HepG2 (cell line): ENCODE measurements around the gene ACSL1. TPM values are rescaled to one million over a fixed set of nuclear protein-coding genes. Genes with fewer than 3 reads are reported as not detected.

Experiments
- ARID2 ChIP-seq: sonication (generic); formaldehyde crosslinking; IDR thresholded peaks from 2 replicates; pipeline ENCODE4 v1.8.1; 2022; ENCODE audit warnings: mild to moderate bottlenecking, missing genetic modification reagents, borderline replicate concordance
- CHD2 ChIP-seq: IDR thresholded peaks from 2 replicates; pipeline ENCODE4 v1.6.1; 2011; ENCODE audit warnings: low read depth, low read length, improper control_type of control experiment
- GATAD2A ChIP-seq: IDR thresholded peaks from 2 replicates; pipeline ENCODE4 v1.6.1; 2016
- GTF3A ChIP-seq: sonication (generic); formaldehyde crosslinking; conservative IDR thresholded peaks from 2 replicates; pipeline ENCODE4 v1.4.0; 2020; ENCODE audit warnings: mild to moderate bottlenecking, missing genetic modification reagents
- KAT2B ChIP-seq: fragments of 150-350 bp; IDR thresholded peaks from 2 replicates; pipeline ENCODE4 v1.6.1; 2014; ENCODE audit warnings: low read depth, low read length, borderline replicate concordance
- KDM2A ChIP-seq: sonication (generic); formaldehyde crosslinking; IDR thresholded peaks from 2 replicates; pipeline ENCODE4 v1.4.0; 2020; ENCODE audit warnings: low read depth, missing genetic modification reagents, borderline replicate concordance
- NONO ChIP-seq, 2 experiments: fragments of 450-650 bp in 1 of 2; sonication (generic) in 1 of 2; formaldehyde crosslinking in 1 of 2; IDR thresholded peaks in 1 of 2; conservative IDR thresholded peaks in 1 of 2; 2 replicates each; pipeline versions ENCODE4 v1.6.1 to v1.8.0; 2017 to 2022; ENCODE audit warnings: mild to moderate bottlenecking in 1 of 2, missing genetic modification reagents in 1 of 2, moderate library complexity in 1 of 2
- SMARCE1 ChIP-seq: fragments of 450-650 bp; IDR thresholded peaks from 2 replicates; pipeline ENCODE4 v1.6.1; 2017; ENCODE audit warnings: borderline replicate concordance
- STAG1 ChIP-seq: sonication (generic); formaldehyde crosslinking; IDR thresholded peaks from 2 replicates; pipeline ENCODE4 v1.4.0; 2020; ENCODE audit warnings: missing genetic modification reagents
- TFDP2 ChIP-seq: sonication (generic); formaldehyde crosslinking; IDR thresholded peaks from 2 replicates; pipeline ENCODE4 v1.4.0; 2020; ENCODE audit warnings: missing genetic modification reagents
- ZNF3 ChIP-seq: IDR thresholded peaks from 2 replicates; pipeline ENCODE4 v1.7.0; 2017; ENCODE audit warnings: inconsistent platforms
- ZNF552 ChIP-seq: sonication (generic); formaldehyde crosslinking; IDR thresholded peaks from 2 replicates; pipeline ENCODE4 v1.9.0; 2022; ENCODE audit warnings: missing genetic modification reagents, mild to moderate bottlenecking, borderline replicate concordance
- ZNF792 ChIP-seq: IDR thresholded peaks from 2 replicates; pipeline ENCODE4 v1.6.1; 2016
- ZSCAN29 ChIP-seq: sonication (generic); formaldehyde crosslinking; conservative IDR thresholded peaks from 2 replicates; pipeline ENCODE4 v1.4.0; 2020; ENCODE audit warnings: mild to moderate bottlenecking, missing genetic modification reagents
- polyA plus RNA-seq, 8 experiments: library from polyadenylated mRNA; depleted of rRNA in 3 of 8; stranded (reverse) in 7 of 8; unstranded in 1 of 8; fragments of >200 nt; fragmentation: Illumina TruSeq in 4 of 8; extraction: Trizol in 4 of 8; gene quantifications; 2 replicates each; pipeline versions ENCODE4 v1.2.1 to v1.2.3, GENCODE V29; 2011 to 2016; ENCODE audit warnings: low read depth in 4 of 8, missing spikeins in 1 of 8, mixed read lengths in 1 of 8; ENCODE audit not compliant: insufficient read depth in 1 of 8
- total RNA-seq, 5 experiments: library from RNA; depleted of rRNA; stranded (reverse); fragments of >200 nt; fragmentation: Illumina TruSeq; extraction: Trizol; gene quantifications; 2 replicates each; pipeline ENCODE4 v1.2.3, GENCODE V29; 2016; ENCODE audit warnings: low read depth in 1 of 5
- TF ChIP-seq, protein P1 (sequence below): sonication (generic); formaldehyde crosslinking; IDR thresholded peaks from one replicate; pipeline ENCODE4 v1.5.1; 2020; ENCODE audit warnings: mild to moderate bottlenecking, missing genetic modification reagents; ENCODE audit errors: not compliant biosample characterization
- TF ChIP-seq, protein P2 (sequence below): sonication (generic); formaldehyde crosslinking; IDR thresholded peaks from 2 replicates; pipeline ENCODE4 v1.9.0; 2021; ENCODE audit warnings: missing genetic modification reagents, borderline replicate concordance

Gene ACSL1
- total and polyA plus RNA-seq, 2 of the 13 experiments (the other 11 are each of a cell fraction or from before 2014, with no cell fraction given) = 10.0 to 29.8 TPM

DNA sequence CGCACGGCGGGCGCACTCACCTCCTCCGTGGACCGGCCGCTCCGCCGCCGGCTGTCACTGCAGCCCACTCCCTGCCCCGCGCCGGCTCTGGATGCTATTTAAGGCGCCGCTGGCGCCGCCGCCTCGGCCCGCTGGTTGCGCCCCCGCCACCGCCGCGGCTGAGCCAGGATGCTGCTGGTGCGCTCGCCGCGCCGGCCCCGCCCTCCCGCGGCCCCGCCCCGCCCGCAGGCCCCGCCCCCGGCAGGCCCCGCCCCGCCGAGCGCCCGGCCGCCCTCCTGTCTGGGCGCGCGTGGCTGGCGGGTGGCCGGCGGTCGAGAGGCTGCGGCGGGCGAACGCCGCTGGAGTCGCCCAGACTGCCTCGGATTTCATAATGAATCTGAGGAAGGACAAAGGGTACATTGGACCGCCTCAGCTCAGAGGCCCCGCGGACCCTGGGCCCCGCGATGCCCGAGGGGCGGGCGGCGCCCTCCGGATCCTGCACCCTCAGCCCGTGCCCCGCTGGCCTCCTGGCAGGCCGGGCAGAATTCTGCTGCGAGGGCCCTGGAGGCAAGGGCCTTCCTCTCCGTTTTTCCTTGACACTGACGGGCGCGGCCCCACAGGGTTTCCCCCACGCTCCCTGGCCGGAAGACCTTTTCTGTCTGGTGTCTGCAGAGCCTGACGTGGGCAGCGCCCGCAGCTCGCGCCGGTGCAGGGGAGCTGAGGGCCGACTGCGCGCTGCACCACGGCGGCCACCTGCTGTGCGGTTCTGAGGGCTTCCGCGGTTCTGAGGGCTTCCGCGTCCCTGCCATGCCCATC, at the start of gene ACSL1 (continued):
- TF ChIP-seq, protein P1, sequence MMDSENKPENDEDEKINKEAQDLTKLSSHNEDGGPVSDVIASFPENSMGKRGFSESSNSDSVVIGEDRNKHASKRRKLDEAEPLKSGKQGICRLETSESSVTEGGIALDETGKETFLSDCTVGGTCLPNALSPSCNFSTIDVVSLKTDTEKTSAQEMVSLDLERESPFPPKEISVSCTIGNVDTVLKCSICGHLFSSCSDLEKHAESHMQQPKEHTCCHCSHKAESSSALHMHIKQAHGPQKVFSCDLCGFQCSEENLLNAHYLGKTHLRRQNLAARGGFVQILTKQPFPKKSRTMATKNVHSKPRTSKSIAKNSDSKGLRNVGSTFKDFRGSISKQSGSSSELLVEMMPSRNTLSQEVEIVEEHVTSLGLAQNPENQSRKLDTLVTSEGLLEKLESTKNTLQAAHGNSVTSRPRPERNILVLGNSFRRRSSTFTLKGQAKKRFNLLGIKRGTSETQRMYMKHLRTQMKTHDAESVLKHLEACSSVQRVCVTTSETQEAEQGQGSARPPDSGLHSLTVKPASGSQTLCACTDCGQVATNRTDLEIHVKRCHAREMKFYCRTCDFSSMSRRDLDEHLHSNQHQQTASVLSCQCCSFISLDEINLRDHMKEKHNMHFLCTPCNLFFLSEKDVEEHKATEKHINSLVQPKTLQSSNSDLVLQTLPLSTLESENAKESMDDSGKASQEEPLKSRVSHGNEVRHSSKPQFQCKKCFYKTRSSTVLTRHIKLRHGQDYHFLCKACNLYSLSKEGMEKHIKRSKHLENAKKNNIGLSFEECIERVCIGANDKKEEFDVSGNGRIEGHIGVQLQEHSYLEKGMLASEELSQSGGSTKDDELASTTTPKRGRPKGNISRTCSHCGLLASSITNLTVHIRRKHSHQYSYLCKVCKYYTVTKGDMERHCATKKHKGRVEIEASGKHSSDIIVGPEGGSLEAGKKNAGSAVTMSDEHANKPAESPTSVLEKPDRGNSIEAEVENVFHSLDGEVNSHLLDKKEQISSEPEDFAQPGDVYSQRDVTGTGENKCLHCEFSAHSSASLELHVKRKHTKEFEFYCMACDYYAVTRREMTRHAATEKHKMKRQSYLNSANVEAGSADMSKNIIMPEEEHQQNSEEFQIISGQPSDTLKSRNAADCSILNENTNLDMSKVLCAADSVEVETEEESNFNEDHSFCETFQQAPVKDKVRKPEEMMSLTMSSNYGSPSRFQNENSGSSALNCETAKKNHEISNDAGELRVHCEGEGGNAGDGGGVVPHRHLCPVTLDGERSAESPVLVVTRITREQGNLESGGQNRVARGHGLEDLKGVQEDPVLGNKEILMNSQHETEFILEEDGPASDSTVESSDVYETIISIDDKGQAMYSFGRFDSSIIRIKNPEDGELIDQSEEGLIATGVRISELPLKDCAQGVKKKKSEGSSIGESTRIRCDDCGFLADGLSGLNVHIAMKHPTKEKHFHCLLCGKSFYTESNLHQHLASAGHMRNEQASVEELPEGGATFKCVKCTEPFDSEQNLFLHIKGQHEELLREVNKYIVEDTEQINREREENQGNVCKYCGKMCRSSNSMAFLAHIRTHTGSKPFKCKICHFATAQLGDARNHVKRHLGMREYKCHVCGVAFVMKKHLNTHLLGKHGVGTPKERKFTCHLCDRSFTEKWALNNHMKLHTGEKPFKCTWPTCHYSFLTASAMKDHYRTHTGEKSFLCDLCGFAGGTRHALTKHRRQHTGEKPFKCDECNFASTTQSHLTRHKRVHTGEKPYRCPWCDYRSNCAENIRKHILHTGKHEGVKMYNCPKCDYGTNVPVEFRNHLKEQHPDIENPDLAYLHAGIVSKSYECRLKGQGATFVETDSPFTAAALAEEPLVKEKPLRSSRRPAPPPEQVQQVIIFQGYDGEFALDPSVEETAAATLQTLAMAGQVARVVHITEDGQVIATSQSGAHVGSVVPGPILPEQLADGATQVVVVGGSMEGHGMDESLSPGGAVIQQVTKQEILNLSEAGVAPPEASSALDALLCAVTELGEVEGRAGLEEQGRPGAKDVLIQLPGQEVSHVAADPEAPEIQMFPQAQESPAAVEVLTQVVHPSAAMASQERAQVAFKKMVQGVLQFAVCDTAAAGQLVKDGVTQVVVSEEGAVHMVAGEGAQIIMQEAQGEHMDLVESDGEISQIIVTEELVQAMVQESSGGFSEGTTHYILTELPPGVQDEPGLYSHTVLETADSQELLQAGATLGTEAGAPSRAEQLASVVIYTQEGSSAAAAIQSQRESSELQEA (CRISPR knock-in tag) = peak; percentile 30
- TF ChIP-seq NONO (IDR thresholded peaks at IDR 0.05) (no peak), NONO (CRISPR knock-in tag; conservative IDR thresholded peaks at IDR 0.05) (peak; percentile 41; the same call in 1 of the 2 replicates), SMARCE1 (no peak), TFDP2 (no peak), KAT2B (no peak), KDM2A (CRISPR knock-in tag) (0 out of 2 replicates have a peak, but pooled peaks have one; percentile 15), GATAD2A (no peak), ARID2 (CRISPR knock-in tag) (peak; percentile 63; the same call in 1 of the 2 replicates), ZSCAN29 (no peak), STAG1 (CRISPR knock-in tag) (0 out of 2 replicates have a peak, but pooled peaks have one; percentile 11), CHD2 (no peak), ZNF792 (CRISPR knock-in tag) (no peak), ZNF3 (no peak), ZNF552 (CRISPR knock-in tag) (0 out of 2 replicates have a peak, but pooled peaks have one; percentile 57), GTF3A (CRISPR knock-in tag) (no peak)
- TF ChIP-seq, protein P2, sequence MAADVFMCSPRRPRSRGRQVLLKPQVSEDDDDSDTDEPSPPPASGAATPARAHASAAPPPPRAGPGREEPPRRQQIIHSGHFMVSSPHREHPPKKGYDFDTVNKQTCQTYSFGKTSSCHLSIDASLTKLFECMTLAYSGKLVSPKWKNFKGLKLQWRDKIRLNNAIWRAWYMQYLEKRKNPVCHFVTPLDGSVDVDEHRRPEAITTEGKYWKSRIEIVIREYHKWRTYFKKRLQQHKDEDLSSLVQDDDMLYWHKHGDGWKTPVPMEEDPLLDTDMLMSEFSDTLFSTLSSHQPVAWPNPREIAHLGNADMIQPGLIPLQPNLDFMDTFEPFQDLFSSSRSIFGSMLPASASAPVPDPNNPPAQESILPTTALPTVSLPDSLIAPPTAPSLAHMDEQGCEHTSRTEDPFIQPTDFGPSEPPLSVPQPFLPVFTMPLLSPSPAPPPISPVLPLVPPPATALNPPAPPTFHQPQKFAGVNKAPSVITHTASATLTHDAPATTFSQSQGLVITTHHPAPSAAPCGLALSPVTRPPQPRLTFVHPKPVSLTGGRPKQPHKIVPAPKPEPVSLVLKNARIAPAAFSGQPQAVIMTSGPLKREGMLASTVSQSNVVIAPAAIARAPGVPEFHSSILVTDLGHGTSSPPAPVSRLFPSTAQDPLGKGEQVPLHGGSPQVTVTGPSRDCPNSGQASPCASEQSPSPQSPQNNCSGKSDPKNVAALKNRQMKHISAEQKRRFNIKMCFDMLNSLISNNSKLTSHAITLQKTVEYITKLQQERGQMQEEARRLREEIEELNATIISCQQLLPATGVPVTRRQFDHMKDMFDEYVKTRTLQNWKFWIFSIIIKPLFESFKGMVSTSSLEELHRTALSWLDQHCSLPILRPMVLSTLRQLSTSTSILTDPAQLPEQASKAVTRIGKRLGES = 0 out of 2 replicates have a peak, but pooled peaks have one; percentile 20
